SIG-M5 treated with dmso at 0.1 percent for 504 hours (cell line): ENCODE results near the gene SMIM44.
"Not testable (repeated sequence)": the region's sequence is repeated elsewhere in the genome, so short reads cannot be mapped to it uniquely, and the experiment has no call there.

Experiments
- DNase-seq: peaks from one replicate; lab custom pipeline; 2025; ENCODE audit not compliant: unreplicated experiment; lab: John Stamatoyannopoulos, UW

SMIM44 gene

DNA sequence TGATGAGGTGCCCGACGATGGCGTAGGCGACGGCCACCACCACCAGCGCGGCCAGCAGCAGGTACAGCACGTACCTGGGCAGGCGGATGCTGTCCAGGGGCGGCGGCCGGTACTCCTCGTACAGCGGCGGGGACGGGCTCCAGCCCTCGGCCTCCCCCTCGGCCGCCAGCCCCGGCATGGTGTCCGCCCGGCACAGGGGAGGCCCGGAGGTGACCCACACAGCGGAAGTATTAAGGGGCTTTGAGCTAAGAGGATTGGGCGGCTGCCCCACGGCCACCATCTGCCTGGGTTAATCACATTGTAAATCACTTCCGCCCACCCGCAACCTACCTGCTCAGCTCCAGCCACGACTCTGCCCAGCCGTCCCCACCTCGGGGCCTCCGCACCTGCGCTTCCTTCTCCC lies at the start of gene SMIM44:
Gene SMIM44 (minus strand): TSS at position 216 of the 403 bp plus-strand sequence. CDS start 38 bp downstream, at position 178.
- no peak for DNase-seq

DNA sequence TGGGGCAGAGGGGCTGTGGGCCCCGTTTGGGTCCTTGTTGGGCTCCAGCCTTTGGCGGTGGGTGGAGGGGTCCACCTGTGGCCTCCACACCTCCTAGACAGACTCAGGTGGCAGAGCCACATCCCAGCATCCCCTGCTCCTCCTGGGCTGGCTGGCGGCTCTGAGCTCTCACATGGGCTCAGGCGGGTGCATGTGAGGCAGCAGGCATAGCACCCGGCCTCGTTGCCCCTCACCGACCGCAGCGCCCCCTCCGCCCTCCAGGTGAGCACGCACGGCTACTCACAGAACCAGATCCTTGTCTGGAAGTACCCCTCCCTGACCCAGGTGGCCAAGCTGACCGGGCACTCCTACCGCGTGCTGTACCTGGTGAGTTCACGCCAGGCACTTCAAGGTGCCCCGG lies 49.8 kb upstream of the SMIM44 start:
- no peak for DNase-seq

DNA sequence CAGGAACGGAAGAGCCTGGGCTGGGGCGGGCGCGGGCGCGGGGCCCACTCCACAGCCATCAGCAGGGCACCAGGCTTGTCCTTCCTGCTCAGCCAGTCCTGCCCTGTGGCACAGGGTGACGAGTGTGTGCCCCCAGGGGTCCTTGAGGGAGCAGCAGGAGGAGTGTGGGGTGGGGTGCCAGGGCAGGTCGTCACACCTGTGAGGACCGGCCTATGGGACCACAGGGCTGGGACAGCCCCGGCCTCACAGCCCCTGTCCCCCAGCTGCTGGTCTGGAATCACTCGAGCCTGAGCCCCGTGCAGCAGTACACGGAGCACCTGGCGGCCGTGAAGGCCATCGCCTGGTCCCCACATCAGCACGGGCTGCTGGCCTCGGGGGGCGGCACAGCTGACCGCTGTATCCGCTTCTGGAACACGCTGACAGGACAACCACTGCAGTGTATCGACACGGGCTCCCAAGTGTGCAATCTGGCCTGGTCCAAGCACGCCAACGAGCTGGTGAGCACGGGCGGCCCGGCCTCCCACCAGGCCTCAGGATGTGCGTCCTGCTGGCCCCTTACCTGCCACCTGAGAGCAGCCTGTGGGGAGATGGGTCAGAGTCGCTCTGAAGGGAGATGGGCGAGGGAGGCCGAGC lies 49.0 kb upstream of the SMIM44 start:
- no peak for DNase-seq

DNA sequence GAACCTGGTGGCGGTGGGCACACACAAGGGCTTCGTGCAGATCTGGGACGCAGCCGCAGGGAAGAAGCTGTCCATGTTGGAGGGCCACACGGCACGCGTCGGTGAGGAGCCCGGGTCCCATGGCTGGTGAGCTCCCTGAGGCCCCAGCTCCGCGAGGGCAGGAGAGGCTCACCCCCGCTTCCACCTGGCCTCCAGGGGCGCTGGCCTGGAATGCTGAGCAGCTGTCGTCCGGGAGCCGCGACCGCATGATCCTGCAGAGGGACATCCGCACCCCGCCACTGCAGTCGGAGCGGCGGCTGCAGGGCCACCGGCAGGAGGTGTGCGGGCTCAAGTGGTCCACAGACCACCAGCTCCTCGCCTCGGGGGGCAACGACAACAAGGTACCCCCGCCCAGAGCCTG lies 48.5 kb upstream of the SMIM44 start:
- DNase-seq = no peak

DNA sequence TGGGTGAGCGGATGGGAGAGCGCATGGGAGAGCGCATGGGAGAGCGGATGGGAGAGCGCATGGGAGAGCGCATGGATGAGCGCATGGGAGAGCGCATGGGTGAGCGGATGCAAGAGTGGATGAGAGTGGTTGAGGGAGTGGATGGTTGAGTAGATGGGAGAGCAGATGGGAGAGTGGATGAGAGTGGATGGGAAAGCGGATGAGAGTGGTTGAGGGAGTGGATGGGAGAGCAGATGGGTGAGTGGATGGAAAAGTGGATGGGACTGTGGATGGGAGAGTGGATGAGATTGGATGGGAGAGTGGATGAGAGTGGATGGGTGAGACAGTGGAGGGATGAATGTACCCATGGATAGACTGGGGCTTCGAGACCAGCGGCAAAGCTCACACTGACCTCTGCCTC lies 47.1 kb upstream of the SMIM44 start:
- no peak for DNase-seq

DNA sequence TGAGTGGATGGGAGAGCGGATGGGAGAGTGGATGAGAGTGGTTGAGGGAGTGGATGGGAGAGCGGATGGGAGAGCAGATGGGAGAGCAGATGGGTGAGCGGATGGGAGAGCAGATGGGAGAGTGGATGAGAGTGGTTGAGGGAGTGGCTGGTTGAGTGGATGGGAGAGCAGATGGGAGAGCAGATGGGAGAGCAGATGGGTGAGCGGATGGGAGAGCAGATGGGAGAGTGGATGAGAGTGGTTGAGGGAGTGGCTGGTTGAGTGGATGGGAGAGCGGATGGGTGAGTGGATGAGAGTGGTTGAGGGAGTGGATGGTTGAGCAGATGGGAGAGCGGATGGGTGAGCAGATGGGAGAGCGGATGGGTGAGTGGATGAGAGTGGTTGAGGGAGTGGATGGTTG lies 46.1 kb upstream of the SMIM44 start:
- DNase-seq = not testable (repeated sequence)

DNA sequence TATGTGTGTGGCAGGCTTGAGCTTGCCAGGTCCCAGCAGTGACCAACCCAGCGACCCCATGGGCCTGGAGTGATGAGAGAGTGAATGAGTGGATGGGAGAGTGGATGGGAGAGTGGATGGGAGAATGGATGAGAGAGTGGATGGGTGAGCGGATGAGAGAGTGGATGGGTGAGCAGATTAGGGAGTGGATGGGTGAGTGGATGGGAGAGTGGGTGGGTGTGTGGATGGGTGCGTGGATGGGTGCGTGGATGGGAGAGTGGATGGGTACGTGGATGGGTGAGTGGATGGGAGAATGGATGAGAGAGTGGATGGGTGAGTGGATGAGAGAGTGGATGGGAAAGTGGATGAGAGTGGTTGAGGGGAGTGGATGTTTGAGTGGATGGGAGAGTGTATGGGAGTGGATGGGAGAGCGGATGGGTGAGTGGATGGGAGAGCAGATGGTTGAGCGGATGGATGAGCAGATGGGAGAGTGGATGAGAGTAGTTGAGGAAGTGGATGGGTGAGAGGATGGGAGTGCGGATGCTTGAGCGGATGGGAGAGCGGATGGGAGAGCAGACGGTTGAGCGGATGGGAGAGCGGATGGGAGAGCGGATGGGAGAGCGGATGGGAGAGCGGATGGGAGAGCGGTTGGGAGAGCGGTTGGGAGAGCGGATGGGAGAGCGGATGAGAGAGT lies 45.4 kb upstream of the SMIM44 start:
- no peak for DNase-seq

DNA sequence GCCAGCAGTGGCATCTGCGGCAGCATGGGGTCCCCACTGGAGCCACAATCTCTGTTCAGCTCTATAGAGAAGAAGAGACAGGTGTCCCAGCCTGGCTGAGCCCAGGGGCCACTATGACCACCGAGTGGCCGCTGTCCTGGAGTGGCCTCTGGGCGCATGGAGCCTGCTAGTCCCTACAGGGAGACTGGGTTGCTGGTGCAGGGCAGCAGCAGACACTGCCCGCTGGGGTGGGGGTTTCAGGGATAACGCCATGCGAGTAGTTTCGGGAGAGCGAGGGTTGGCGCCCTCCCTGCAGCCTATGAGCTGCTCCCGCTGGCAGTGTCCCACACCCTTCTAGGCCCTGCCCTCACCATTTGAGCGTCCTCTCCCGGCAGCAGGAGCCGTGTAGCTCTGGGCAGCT lies 44.8 kb upstream of the SMIM44 start:
- DNase-seq = no peak

DNA sequence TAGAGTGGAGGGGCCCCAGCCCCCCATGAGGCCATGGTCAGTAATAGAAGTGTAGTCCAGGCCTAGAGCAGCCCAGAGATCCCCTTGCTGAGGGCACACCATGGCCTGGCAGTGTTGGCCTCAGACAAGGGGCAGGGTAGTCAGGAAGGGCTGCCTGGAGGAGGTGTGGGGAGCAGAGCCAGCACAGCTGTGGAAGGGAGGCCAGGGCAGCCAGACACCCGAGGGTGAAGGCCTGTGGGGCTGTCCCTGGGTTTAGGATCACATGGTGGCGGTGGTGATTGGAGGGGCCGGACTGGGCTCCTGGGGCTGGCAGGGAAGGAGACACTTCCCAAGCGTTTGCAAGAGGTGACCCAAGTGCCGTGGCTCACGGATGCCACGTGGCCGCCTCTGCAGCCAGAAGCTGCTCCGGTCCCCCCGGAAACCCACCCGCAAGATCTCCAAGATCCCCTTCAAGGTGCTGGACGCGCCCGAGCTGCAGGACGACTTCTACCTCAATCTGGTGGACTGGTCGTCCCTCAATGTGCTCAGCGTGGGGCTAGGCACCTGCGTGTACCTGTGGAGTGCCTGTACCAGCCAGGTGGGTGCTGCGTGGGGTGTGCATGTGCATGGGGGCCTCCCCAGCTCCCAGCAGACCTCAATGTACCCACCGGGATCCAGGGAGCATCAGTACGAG lies 44.1 kb upstream of the SMIM44 start:
- DNase-seq = no peak

DNA sequence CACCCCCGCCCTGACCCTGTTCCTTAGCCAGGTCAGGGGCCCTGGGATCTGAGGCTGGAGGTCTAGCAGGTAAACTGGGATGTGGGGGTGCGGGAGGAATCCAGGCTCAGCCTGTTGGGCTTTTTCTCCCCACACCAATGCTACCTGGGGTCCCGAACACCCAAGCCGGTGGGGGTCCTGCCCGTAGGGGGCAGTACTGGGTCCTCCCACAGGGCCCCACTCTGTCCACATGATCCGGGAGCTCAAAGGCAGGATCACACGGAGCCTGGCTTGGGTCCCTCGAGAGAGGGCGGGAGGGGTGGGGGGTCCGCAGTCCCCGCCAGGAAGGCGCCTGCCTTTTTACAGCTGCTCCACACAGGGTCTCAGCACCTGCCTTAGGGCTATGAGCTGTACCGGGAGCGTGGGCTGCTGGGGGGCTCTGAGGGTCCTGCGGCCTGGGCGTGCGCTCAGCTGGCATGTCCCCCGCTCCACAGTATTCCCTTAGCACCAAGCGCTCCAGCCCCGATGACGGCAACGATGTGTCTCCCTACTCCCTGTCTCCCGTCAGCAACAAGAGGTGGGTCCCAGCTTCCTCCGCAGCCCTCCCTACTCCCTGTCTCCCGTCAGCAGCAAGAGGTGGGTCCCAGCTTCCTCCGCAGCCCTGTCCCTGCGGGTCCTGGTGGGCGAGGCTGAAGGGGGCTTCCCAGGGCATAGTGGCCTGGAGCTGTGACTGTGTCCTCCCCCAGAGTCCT lies 43.4 kb upstream of the SMIM44 start:
- DNase-seq = no peak

DNA sequence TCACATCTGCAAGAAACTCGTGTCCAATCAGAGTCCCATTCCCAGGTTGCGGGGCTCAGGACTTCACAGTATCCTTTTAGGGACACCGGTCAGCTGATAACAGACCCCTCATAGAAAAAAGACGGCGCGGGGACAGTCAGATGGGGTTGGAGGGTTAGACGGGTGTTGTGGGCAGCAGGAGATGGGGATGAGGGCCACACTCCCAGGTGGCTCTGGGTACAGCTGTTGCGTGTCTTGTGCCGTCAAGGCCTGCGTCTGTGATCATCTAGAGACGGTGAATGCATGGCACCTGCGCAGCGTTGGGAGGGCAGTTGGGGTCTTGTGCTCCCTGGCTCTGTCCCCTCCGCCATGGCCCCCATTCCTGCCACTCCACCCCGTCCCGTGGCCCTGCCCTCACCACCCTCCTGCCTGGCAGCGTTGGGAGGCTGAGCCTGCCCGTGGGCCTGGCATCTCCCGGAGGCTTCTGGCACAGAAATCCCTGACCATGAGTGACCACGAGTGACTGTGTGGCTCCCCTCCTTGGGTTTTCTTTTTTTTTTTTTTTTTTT lies 41.7 kb upstream of the SMIM44 start:
- no peak for DNase-seq

DNA sequence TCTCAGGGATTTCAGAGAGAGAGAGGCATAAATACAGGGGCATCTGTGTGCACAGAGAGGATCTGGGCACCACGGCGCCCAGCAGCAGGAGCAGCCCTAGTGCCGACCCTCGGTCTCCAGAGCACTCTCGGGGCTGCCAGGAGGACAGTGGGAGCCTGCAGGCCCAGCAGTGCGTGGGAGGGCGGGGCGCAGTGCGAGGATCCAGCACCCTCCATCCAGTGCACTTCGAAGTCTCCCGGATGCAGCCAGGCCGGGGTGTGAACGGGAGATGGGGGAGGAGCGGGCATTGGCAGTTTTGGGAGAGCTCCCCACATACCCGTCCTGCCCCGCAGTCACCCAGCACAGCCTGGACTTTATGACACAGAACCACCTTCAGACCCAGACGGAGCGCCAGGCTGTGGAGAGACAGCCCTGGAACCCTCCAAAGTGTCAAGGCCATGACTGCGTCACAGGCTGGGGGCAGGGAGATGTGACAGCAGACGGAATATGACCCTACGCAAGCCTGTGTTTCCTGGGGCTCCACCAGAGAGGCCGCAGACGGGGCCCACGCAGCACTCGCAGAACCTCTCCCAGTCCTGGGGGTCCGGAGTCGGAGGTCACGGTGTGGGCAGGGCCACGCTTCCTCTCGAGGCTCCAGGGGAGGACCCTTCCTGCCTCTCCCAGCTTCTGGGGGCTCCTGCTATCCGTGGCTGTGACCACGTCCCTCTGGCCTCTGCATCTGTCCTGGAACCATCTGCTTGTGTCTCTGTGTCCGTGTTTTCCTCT lies 41.0 kb upstream of the SMIM44 start:
- DNase-seq = no peak

DNA sequence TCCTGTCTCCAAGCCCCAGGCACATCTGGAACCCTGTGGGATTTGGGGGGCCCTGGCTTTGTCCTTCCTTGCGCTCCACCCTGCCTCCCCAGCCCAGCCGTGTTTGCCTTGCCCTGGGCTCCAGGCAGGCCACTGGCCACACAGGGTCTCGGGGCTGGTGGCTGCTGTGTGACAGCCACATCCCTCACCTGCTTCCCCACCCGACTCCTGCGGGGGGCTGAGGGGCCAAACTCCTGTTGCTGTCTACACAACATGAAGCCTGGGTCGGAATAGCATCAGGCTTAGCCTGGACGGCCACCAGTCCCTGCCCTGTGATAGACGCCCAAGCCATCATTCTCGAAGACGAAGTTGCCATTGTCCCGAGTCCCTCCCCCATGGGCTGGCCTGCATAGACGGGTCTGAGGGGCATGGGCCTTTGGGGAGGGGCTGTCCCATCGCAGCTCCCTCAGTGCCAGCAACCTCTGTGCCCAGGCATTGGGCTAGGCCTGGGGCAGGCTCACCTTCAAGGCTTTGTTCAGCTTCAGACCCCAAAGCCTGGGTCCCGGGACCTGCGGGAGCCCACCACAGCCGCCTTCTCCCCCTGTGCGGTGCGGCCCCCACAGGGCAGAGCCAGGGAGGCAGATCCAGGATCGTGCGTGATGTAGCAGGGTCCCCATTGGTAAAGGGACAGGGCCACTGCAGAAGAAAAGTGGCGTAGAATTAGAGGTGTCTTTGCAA lies 40.3 kb upstream of the SMIM44 start:
- no peak for DNase-seq

DNA sequence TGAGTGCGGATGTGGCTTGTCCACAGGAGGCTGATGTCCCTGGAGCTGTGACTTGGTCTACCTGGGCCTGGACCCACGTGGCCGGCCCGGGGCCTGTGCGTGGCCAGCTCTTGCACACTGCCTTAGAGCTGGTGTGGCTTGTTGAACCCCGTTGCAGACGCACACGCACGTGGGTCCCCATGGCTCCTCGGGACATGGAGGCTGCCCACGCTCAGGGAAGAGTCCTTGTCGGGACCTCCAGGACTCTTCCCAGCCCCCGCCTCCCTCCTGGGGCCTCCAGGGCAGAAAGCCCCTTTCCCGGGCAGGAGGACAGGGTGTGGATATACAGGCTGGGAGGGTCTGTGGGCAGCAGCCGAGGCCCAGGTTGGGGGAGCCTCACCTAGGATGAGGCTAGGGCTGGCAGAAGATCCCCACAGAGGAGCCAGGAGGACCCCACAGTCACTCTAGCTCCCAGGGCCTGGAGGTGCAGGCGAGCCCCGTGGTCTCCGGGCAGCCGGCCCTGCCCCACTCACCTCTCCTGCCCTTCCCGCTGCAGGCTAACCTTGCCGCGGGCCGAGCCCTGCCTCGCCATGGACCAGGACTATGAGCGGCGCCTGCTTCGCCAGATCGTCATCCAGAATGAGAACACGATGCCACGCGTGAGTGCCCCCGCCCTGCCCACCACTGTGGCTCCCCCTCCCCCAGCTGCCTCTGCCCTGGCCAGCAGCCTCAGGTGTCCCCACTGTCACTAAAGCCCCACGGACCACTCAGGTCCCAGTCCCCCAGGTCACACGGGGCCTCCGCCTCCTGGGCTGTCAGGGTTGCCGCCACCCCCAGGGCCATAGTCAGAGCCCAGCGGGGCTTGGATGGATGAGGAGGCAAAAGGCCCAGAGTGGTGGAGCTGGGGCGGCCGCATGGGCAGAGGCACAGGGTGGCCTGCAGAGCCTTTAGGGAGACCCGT lies 39.5 kb upstream of the SMIM44 start:
- DNase-seq = no peak

DNA sequence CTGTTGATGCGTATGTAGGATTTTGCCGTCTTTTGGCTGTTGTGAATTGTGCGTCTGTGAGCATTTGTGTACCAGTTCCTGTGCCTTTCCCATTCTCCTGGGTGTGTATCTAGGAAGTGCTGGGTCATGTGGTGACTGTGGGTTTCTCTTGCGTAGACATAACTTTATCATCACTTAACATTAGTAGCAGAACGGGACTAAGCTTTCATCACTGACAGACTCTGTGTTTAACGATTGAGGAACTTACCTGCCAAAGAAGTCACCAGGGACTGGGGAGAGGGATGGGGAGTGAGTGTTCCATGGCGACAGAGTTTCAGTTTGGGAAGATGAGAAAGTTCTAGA lies 37.8 kb upstream of the SMIM44 start:
- DNase-seq = no peak

DNA sequence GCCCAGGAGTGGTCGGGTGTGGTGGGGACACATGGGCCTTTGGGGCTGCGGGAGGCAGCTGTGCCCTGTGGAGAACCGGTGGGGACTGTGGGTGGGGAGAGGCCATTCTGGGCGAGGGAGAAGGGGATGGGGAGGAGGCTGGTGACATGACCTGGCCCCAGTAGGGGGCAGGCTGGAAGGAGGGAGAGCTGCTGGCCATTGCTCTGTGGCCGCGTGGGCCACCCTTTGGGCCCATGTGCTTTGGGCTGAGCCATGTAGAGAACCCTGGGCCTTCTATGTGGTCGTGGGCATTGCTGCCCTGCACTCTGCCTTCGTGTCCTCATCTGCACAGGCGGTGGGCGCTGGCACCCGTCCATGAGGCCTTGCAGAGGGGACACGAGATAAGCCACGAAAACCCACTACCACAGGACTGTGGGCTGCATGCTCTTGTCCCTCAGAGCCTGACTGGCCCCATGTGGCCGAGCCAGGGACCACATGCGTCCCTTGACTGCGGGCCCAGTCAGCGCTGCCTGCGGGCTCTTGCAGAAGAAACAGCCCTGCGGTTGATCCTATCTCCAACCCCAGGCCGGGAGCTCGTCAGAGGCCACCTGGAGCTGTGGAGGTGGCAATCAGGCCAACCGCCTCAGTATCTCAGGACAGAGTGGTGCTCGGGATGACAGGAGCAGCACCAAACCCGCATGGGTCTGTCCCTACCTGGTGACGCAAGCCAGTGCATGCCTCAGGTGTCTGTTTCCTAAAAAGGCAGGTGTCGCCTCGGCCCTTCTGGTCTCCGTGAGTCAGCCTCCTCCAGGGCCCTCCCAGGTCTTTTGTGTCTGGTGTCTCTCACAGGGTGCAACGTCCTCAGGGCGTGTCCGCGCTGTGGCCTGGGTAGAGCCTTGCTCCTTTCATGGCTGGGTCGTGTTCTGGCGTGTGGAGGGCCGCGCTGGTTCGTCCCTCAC lies 37.2 kb upstream of the SMIM44 start:
- DNase-seq = no peak

DNA sequence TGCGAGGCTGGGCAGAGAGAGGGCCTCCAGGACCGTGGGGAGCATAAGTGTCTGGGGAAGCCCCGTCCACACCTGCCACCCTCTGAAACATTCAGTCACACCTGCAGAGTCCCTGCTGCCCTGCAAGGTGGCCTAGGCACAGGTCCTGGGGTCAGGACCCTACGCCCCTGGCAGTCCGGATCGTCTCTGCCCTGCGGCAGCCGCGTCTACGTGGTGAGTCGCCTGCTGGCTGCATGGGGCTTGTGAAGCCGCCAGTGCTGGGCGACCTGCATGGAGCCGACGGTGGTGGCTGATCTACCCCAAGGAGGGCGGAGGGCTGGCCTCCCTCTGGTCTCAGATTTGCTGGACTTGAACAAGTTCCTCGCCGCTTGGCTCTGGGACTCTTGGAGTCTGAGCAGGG lies 35.9 kb upstream of the SMIM44 start:
- DNase-seq = no peak

DNA sequence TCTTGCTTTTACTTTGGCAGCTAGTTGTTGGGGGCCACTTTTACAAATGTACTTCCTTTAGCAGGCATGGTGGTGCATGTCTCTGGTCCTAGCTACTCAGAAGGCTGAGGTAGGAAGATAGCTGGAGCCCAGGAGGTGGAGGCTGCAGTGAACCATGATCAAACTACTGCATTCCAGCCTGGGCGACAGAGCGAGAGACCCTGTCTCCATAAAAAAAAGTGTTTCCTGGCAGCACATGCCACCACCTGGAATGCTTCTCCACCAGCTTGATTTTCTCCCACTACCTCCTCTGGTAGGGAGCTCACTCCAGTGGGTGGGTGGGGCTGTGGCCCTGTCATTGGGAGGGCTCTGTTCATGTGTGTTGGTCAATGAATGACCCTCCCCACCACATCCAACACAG lies 35.4 kb upstream of the SMIM44 start:
- DNase-seq = no peak
